Thyroid gland (tissue), 4 donors: Measurements from ENCODE around the gene GAK.
"Not testable (repeated sequence)": the region's sequence is repeated elsewhere in the genome, so short reads cannot be mapped to it uniquely, and the experiment has no call there.

Experiments used
- POLR2A ChIP-seq, 2 donors: fragments of 450-650 bp; IDR thresholded peaks; one replicate each; pipeline ENCODE4 v1.6.1; 2017; ENCODE audit warnings: antibody characterized with exemption in 2 of 2, mild to moderate bottlenecking in 2 of 2, moderate library complexity in 1 of 2
- TF ChIP-seq, protein P1 (sequence below), 6 experiments: fragments of 200-600 bp in 3 of 6; fragments of 450-650 bp in 3 of 6; sonication (generic) in 3 of 6; IDR thresholded peaks; one replicate each; pipeline ENCODE4 v1.5.1; 2016 to 2019; ENCODE audit warnings: antibody characterized with exemption in 6 of 6, mild to moderate bottlenecking in 2 of 6, inconsistent platforms in 1 of 6, moderate library complexity in 1 of 6

DNA sequence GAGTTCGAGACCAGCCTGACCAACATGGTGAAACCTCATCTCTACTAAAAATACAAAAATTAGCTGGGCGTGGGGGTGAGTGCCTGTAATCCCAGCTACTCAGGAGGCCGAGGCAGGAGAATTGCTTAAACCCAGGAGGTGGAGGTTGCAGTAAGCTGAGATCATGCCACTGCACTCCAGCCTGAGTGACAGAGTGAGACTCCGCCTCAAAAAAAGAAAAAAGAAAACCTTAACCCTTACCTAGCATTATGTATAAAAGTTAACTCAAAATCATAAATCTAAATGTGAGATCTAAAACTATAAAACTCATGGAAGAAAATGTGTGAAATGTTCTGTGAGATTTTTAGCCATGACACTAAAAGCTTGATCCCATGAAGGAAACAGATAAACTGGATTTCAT, 7.4 kb upstream of the GAK start:
- not testable (repeated sequence) for TF ChIP-seq POLR2A (IDR thresholded peaks at IDR 0.05)
- TF ChIP-seq, protein P1, sequence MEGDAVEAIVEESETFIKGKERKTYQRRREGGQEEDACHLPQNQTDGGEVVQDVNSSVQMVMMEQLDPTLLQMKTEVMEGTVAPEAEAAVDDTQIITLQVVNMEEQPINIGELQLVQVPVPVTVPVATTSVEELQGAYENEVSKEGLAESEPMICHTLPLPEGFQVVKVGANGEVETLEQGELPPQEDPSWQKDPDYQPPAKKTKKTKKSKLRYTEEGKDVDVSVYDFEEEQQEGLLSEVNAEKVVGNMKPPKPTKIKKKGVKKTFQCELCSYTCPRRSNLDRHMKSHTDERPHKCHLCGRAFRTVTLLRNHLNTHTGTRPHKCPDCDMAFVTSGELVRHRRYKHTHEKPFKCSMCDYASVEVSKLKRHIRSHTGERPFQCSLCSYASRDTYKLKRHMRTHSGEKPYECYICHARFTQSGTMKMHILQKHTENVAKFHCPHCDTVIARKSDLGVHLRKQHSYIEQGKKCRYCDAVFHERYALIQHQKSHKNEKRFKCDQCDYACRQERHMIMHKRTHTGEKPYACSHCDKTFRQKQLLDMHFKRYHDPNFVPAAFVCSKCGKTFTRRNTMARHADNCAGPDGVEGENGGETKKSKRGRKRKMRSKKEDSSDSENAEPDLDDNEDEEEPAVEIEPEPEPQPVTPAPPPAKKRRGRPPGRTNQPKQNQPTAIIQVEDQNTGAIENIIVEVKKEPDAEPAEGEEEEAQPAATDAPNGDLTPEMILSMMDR (IDR thresholded peaks at IDR 0.05): not testable (repeated sequence)
